Nephron progenitor cell (in vitro differentiated cells): Measurements from ENCODE around the gene FITM1.
A peak's percentile ranks its signal among the peaks of the same experiment; 100 is the strongest.

Source experiments
- DNase-seq: peaks from one replicate; pipeline ENCODE4 v3.0.0; 2021
- H3K27ac Mint-ChIP-seq: 2 replicates; pipeline ENCODE4 v1.8.0; 2021; ENCODE audit warnings: mild to moderate bottlenecking, moderate library complexity, mixed read lengths
- H3K27me3 Mint-ChIP-seq: 2 replicates; pipeline ENCODE4 v1.8.0; 2021; ENCODE audit warnings: mild to moderate bottlenecking, low read depth, mixed read lengths; ENCODE audit not compliant: poor library complexity
- H3K36me3 Mint-ChIP-seq: 2 replicates; pipeline ENCODE4 v1.8.0; 2021; ENCODE audit warnings: low read depth, mixed read lengths
- H3K4me1 Mint-ChIP-seq: 2 replicates; pipeline ENCODE4 v1.8.0; 2021; ENCODE audit warnings: mixed read lengths
- H3K4me3 Mint-ChIP-seq: 2 replicates; pipeline ENCODE4 v1.8.0; 2021; ENCODE audit warnings: mild to moderate bottlenecking, moderate library complexity, mixed read lengths
- H3K9me3 Mint-ChIP-seq: 2 replicates; pipeline ENCODE4 v1.8.0; 2021; ENCODE audit warnings: mild to moderate bottlenecking, moderate library complexity, mixed read lengths
- CTCF ChIP-seq: fragments of 200-600 bp; sonication (generic); IDR thresholded peaks from 2 replicates; pipeline ENCODE4 v1.5.0; 2021; ENCODE audit warnings: antibody characterized with exemption

The FITM1 gene

GRCh38 chr14:24110060-24110459, 20.4 kb upstream of the FITM1 start:
- DNase-seq, result no peak
- no peak overlapping the region for H3K27ac Mint-ChIP-seq
- peaks cover 11% of the 10 kb centered on the region for H3K4me1 Mint-ChIP-seq
- H3K27me3 Mint-ChIP-seq, result peaks cover 4% of the 10 kb centered on the region
- H3K9me3 Mint-ChIP-seq, result peaks cover under 1% of the 10 kb centered on the region
- H3K4me3 Mint-ChIP-seq, result no peak overlapping the region
- no peak for TF ChIP-seq CTCF
- peaks cover 2% of the 10 kb centered on the region for H3K36me3 Mint-ChIP-seq

GRCh38 chr14:24110523-24110922, 19.9 kb upstream of the FITM1 start:
- Mint-ChIP-seq H3K4me3 (no peak overlapping the region), H3K4me1 (peaks cover 16% of the 10 kb centered on the region), H3K27me3 (peaks cover 7% of the 10 kb centered on the region), H3K9me3 (no peaks in the 10 kb centered on the region), H3K36me3 (no peaks in the 10 kb centered on the region), H3K27ac (no peak overlapping the region)
- no peak for DNase-seq
- TF ChIP-seq CTCF, result no peak

- peak overlapping the region; percentile 100 for H3K27ac Mint-ChIP-seq
- peaks cover 10% of the 10 kb centered on the region for H3K27me3 Mint-ChIP-seq
- peak overlapping the region; percentile 98 for H3K4me3 Mint-ChIP-seq
- H3K9me3 Mint-ChIP-seq, result no peaks in the 10 kb centered on the region
- H3K36me3 Mint-ChIP-seq, result peaks cover 19% of the 10 kb centered on the region
- no peak for TF ChIP-seq CTCF
- H3K4me1 Mint-ChIP-seq, result peaks cover 22% of the 10 kb centered on the region
- no peak for DNase-seq
Measured at GRCh38 chr14:24113379-24113800, 17.1 kb upstream of the FITM1 start.

GRCh38 chr14:24113801-24114531, 16.5 kb upstream of the FITM1 start:
- DNase-seq, result peak; percentile 74
- TF ChIP-seq CTCF, result no peak
- peaks cover 25% of the 10 kb centered on the region for H3K36me3 Mint-ChIP-seq
- no peaks in the 10 kb centered on the region for H3K9me3 Mint-ChIP-seq
- peaks cover 10% of the 10 kb centered on the region for H3K27me3 Mint-ChIP-seq
- peak overlapping the region; percentile 100 for H3K27ac Mint-ChIP-seq
- peaks cover 18% of the 10 kb centered on the region for H3K4me1 Mint-ChIP-seq
- H3K4me3 Mint-ChIP-seq, result peak overlapping the region; percentile 98

- Mint-ChIP-seq H3K27ac (peak within 1 kb of the TSS; percentile 100), H3K27me3 (peaks cover 10% of the 10 kb centered on the region)
Measured at GRCh38 chr14:24114532-24115421, 15.7 kb upstream of the FITM1 start, which contains the start of the genes DCAF11 and NRL. TSS of gene DCAF11 (plus strand) at chr14:24114777. CDS start at chr14:24115595, 818 bp downstream. TSS of gene NRL (minus strand) at chr14:24114949. CDS start at chr14:24082848, 32,101 bp downstream.

More at GRCh38 chr14:24114532-24115421, 15.7 kb upstream of the FITM1 start, which contains the start of the genes DCAF11 and NRL:
- Mint-ChIP-seq H3K4me1 (peaks cover 17% of the 10 kb centered on the region), H3K4me3 (peak within 1 kb of the TSS; percentile 98), H3K9me3 (no peaks in the 10 kb centered on the region), H3K36me3 (peaks cover 33% of the 10 kb centered on the region)
- TF ChIP-seq CTCF, result no peak
- peak; percentile 98 for DNase-seq
